HG02981 (cell line): ENCODE data around the gene CERK.
A peak's percentile ranks its signal among the peaks of the same experiment; 100 is the strongest.
"Not testable (repeated sequence)": the region's sequence is repeated elsewhere in the genome, so short reads cannot be mapped to it uniquely, and the experiment has no call there.

Experiments
- ATAC-seq: cut with Tn5 transposase; IDR thresholded peaks from one replicate; pipeline ENCODE4 v1.9.1; 2021; ENCODE audit warnings: mild to moderate bottlenecking, moderate library complexity; ENCODE audit not compliant: unreplicated experiment

Gene CERK, protein sequence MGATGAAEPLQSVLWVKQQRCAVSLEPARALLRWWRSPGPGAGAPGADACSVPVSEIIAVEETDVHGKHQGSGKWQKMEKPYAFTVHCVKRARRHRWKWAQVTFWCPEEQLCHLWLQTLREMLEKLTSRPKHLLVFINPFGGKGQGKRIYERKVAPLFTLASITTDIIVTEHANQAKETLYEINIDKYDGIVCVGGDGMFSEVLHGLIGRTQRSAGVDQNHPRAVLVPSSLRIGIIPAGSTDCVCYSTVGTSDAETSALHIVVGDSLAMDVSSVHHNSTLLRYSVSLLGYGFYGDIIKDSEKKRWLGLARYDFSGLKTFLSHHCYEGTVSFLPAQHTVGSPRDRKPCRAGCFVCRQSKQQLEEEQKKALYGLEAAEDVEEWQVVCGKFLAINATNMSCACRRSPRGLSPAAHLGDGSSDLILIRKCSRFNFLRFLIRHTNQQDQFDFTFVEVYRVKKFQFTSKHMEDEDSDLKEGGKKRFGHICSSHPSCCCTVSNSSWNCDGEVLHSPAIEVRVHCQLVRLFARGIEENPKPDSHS

DNA sequence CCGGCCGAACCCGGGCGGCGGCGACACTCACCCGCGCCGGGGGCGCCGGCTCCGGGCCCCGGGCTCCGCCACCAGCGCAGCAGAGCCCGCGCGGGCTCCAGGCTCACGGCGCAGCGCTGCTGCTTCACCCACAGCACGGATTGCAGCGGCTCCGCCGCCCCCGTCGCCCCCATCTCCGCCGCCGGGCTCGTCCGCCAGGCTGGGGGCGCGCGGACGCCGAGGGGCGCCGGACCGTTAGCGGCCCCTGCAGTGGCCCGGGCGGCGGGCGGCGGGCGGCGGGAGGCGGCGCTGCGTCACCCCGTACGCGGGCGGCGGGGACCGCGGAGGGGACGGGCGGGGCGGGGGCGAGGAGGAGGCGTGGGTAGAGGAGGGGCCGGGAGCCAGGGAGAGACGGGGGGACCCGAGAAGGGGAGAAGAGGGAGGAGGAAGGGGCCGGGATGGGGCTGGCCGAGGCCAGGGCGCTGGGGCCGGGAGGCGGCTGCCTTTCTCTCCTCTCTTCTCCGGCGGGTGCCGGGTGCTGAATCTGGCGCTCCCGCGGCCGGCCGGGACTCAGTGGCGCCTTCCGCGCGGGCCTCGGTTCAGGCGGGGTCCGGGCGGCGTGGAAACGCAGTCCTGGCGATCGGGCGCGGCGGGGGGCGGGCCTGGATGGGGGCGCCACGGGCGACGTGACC is at the start of gene CERK:
Gene CERK (minus strand): TSS at position 277 of the 671 bp plus-strand sequence. CDS start 104 bp downstream, at position 173.
- no peak for ATAC-seq

DNA sequence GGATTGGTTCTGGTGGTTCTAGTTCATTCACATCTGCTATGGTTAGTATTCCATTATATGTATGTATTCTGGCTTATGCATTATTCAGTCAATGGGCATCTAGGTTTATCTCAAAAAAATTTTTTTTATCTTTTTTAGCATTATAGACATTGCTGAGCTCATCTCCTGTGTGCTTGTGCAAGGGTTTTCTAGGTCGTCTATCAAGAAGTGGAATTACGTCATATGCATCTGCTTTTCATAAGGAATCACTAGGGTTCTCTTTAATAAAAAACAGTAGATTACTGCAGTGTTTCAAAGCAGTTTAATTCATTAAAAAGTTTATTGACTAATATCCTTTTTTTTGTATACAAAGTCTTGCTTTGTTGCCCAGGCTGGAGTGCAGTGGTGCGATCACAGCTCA is 45.7 kb upstream of the CERK start:
- no peak for ATAC-seq

DNA sequence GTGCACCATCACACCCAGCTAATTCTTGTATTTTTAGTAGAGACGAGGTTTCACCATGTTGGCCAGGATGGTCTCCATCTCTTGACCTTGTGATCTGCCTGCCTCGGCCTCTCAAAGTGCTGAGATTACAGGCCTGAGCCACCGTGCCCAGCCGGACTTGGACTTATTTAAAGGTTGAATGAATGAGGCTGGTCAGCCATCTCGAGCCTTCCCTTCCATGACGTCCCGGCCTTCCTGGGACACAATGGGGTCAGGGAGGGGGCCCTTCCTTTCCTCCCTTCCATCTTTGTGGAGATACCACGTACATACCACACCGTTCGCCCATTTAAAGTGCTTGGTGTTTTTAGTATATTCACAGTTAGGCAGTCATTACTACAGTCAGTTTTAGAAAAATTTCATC is 44.1 kb upstream of the CERK start:
- not testable (repeated sequence) for ATAC-seq

DNA sequence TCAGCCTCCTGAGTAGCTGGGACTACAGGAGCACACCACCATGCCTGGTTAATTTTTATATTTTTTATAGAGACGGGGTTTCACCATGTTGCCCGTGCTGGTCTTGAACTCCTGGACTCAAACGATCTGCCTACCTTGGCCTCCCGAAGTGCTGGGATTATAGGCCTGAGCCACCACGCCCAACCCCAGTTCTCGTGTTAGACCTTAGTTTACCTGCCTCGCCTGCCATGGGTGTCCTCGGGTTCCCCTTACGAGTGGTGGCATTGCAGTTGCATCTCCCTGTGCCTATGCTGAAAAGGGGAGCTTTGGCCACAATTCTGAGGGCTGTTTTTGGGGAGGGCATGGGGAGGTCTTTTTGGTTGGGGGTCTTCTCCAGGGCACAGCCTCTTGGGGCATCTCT is 43.2 kb upstream of the CERK start:
- ATAC-seq = no peak

DNA sequence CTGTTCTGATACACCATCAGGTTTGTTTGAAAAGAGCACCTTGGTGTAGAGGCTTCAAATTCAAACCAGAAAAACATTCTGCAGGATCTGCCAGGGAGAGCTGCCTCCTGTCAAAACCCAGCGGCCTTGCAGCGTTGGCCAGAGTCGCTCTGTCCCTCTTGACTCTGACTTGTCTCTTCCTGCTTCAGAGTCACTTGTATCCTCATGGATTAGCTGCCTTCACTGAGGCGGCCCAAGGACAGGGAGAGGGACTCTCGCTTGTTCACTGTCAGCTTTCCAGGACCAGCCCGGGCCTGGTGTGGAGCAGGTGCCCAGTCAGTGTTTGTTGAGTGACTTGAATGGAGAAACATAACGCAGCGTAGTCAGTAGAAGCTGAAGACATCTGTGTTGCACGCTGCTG is 42.4 kb upstream of the CERK start:
- no peak for ATAC-seq

DNA sequence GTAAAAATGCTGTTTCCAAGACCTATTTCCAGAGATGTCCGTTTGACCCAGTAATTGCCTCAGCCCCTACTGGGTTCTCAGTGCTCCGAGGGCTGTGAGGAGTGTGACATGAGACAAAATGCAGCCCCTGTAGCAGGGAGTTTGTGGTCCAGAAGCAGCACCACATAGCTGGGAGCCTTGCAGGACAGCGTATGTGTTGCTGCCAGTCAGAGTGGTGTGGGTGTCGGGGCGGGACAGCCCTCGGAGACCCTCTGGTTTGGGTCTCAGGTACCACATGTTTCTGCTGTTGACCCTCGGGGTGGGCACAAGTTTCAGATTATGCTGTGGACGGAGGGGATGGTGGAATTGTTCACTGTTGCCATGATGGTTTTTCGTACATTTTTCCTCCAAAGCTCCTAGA is 41.6 kb upstream of the CERK start:
- ATAC-seq = no peak

DNA sequence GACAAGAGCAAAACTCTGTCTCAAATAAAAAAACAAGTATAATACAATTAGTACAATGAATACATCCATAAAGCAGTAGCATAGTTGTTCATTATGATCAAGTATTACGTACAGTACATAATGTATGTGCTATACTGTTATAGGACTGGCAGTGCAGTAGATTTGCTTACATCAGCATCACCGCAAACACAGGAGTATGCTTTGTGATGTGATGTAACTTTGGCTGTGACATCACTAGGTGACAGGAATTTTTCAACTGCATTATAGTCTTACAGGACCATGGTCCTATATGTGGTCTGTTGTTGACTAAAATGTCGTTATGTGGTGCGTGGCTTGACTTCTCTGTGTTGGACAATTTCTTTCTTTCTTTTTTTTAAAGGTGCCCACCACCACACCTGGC is 41.0 kb upstream of the CERK start:
- no peak for ATAC-seq

DNA sequence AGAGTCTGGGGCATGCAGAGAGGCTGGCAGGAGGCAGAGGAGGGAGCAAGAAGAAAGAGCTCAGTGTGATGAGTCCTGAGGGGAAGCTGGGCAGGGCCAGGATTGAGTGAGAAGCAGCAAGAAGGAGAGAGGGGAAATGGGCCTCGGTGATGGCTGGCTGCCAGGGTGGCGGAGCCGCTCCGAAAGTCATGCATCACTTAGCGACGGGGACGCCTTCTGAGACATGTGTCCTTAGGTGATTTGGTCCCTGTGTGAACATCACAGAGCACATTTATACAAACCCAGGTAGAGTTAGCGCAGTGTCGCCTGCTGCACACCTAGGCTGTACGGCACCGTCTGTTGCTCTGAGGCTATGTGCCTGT is 39.5 kb upstream of the CERK start:
- no peak for ATAC-seq

DNA sequence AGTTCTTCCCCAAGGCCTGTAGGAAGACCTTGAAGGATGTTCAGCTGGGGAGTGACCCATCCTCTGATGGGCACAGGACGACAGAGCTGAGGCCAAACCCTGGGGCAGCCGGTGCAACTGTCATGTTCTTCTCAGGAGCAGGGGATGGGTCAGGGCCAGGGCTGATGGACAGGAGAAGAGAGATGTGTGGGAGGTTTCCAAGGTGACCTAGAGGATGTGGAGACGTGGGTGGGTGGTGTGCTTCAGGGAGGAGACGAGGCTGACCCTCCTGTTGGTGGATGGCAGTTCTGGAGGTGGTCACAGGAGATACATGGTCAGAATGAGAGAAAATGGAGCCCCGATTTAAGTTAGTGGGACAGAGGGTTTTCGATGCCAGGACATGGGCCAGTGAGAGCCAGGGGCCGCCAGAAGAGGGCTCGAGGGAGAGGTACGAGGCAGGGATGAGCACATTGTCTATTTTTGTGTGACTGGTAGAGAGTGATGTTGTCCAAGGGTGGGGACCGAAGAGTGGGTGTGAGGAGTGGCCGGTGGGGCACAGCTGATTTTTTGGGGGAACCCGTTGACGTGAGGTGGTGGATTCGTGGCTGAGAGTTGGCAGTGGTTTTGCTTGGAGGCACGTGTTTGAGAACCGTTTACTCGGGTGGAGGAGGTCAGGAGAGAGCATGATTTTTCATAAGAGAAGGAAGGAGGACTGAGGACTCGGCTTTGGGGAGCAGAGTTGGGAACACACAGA is 39.0 kb upstream of the CERK start:
- no peak for ATAC-seq

DNA sequence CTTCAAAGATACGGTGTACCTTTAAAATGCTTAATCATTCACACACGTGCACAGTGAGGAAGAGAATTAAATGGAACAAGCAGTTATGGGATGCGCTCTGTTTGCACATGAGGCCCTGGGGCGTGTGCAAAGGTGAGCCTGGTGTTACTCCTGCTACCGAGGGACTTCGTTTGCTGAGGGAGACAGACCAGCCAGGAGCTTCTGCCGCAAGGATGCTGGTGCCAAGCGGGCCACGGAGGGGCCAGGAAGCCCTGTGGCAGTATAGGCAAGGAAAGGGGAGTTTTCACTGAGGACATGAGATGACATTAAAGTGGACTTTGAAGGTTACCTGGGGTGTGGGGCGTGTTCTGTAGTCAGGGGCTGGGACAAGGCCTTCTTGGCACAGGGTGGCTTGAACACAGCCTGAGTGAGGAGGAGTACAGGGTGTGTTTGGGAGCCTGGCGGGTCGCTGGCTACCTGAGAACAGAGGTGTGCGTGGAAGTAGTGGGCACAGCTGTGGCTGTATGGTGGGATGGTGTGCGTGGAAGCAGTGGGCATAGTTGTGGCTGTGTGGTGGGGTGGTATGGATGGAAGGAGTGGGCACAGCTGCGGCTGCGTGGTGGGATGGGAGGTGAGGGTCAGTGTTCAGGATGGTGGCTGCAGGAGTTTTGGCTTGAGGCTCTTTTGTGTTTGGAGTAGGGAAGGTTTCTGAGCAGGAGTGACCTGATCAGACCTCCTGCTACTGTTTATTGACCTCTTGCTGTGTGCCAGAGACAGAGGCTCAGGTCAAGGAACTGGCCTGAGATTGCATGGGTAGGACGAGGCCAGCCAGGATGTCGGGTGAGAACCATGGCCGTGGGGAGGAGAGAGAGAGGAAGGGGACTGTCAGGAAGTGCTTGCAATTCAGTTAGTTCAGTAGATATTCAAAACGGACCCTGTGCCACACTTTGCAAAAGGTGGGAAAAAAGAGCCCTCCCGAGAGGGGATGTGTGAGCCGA is 38.1 kb upstream of the CERK start:
- no peak for ATAC-seq

DNA sequence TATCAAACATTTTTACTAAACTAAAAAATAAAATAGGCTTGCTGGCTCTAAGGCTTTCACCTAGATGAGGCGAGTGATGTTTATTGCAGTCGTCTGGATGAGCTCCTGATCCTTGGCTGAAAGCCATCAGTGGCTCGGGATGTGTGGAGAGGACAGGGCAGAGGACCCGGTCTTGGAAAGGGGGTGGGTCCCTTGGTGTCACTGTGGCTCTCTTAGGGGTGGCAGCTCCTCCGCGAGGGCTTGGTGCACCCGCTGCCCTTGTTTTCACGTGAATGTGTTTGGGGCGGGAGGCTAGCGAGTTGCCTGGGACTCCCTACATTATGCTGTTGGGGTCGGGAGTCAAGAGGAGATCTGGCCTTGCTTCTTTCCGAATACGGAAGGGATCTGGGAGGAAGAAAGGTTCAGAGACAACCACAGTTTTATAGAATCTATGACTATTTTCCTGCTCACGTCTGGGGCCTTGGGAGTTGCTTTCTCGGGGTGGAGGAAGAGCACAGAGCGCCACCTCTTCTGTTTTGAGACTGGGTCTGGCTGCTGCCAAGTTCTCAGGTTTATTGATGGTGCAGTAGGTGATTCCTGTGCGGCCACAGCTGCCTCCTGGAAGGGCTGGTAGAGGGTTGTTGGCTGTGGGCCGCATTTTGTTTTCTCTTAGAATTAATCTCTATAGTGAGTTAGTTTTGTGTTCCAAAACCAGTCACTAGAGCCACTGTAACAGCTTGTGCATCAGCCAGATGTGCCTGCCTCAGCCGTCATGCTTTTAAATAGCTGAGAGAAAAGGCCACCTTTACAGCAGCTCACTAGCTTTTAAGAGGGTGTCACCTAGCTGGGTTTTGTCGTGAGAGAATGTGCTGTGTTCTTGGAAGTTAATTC is 37.2 kb upstream of the CERK start:
- no peak for ATAC-seq

DNA sequence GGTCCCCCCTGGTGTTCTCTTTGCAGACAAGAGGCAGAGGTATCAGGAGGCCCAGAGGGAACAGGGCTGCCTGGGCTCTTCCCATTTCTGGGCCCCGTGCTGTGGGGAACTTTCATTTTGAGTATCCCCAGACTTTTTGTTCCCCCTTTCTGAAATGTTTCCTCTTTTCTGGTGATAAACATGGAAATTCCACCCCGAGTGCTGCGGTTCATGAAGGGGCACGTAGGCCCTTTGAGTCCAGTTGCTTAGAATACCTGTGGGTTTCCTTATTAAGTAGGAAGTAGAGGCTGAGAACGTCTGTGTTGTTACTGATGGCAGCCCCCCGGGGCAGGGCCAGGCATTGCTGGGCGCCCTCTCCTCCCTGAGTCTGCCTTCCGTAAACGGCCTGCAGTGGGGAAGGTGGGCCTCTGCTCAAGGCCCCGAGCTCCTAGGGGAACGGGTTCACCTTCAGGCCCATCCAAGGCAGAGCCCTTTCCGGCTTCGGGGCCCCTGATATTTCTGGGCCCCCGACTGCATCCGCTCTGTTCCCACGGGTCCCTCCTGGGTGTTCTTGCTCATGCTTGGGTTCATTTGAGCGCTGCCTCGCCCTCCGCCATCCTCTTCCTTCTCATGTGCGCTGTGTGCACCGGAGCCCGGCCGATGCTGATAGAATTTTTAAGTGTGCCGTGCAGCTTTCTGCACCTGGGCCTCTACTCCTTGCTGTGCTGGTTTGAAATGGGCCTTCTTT is 36.4 kb upstream of the CERK start:
- ATAC-seq = peak; percentile 25

DNA sequence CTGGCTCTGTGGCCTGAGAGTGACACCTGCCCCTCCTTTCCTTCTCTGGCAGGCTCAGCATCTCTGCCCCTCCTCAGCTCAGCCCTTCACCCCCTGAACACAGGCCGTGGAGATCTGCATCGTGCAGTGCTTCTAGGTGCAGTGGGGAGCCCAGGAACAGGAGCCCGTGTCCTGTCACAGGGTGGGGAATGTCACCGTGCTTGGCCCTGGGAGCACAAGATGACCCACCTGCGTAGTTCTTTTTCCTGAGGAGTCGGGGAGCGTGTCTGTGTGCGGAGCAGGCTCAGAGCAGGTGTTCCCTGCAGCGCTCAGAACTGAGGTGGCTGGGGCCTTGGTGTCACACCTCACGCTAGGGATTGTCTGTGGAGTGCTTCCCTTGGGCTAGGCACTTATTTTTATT is 35.0 kb upstream of the CERK start:
- ATAC-seq = no peak

DNA sequence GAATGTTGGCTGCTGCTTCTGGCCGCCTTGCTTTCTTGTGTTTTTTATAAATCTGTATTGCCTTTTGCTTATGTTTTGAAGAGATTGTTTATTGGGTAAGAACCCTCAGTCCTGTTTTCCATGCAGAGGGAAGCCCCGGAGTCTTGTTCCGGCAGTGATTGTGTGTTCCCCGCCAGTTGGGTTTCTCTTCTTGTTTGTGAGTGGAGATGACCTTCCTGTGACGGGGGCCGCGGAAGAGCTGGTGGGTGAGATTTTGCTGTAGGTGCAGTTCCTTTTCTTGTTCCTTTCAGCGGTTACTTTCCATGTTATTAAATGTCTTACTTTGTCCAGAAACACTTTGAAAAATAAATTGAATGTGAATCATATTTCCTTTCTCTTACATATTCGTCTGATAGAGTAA is 32.7 kb upstream of the CERK start:
- ATAC-seq = no peak

DNA sequence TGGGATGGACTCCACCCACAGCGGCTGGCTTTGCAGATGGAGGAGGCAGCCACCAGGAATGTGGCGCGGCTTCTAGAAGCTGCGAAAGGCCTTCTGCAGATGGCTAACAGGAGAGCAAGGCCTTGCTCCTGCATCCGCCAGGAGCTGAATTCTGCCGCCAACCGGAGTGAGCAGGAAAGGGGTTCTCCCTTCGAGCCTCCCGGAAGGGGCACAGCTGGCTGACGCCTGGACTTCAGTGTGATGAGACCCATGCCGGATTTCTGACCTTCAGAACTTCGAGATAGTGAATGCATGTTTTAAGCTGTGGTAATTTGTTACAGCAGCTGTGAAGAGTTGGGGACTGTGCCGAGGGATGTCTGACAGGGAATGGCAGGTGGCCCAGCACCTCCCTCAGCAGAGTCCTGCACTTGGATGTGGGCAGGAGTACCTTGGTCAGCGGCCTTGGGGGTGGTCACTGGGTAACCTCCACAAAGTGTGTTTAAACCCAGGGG is 32.1 kb upstream of the CERK start:
- ATAC-seq = no peak

DNA sequence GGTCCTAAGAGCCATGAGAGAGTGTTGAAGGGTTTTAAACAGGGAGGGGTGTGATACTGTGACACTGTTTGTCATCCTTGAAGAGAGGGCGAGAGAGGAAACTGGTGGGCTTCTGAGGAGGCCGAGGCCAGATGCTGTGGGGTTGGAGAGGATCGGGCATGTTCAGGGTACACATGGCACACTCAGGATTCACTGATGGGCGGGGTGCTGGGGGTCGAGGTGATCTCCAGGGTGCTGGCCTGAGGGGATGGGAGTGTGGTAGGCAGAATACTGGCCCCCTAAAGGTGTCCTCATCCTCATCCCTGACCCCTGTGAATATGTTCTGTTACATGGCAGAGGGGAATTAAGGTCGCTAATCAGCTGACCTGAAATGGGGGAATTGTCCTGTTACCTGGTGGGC is 31.7 kb upstream of the CERK start:
- ATAC-seq = no peak

DNA sequence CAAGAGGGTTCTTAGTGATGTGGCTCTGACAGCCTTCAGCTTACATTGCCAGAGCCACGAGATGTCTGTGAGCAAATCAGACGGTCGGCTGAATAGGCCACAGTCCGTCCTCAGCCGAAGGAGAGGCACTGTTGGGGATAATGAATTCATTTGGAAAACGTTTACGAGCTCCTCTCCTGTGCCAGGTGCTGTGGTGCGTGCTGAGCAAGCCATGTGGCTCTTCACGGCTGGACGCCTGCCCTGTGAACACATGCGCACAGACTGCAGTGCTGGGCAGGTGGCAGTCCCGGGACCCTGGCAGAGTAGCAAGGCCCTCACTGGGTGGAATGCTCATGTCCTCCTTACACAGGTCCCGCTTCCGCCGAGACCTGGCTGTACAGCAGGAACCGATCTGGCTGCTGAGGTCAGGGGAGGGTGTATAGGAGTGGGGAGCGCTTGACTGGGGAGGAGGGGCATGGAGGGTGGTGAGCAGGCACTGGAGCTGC is 31.2 kb upstream of the CERK start:
- no peak for ATAC-seq

DNA sequence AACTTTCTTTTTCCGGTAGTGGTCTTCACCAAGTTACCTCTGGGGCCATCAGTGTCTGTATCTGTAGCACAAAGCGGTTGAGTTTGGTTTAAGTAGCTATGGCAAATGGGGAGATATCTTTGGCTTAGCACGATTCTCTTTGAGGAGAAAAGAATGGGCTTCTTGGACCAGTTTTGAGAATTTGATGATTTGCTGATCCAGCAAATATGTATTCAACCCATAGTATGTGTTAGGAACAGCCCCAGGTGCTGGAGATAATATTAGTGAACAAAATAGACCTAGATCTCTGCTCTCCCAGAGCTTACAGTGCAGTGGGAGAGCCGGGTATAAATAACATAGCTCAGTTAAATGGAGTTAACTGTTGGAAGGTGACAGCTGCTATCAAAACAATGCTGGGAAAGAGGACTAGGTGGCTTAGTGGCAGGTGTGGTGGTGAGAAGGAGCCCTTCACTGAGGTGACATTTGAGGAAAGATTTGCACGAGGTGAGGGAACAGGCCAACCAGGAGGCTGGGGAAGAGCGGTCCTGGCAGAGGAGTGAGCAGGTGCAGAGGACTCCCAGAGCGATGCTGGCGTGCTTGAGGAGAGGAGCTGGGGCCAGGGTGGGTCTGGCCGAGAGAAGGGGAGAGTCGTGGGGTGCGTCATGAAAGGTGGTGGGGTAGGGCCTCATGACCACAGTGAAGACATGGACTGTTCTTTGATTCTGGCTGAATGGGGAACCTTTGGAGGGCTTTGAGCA is 29.4 kb upstream of the CERK start:
- no peak for ATAC-seq
